Smooth muscle cell (in vitro differentiated cells): ENCODE data around the gene RPP30. TPM values are rescaled to one million over a fixed set of nuclear protein-coding genes. Genes with fewer than 3 reads are reported as not detected.

ENCODE experiments used
- DNase-seq: peaks from one replicate; lab custom pipeline; 2025; ENCODE audit not compliant: unreplicated experiment; lab: John Stamatoyannopoulos, UW
- H2AFZ ChIP-seq: fragments of 200-600 bp; sonication (generic); 2 replicates; pipeline ENCODE4 v1.6.0; 2016; ENCODE audit warnings: antibody characterized with exemption, low read depth, mild to moderate bottlenecking
- H3F3A ChIP-seq: fragments of 200-600 bp; sonication (generic); 2 replicates; pipeline ENCODE4 v1.6.0; 2017; ENCODE audit warnings: antibody characterized with exemption, low read depth
- H3K27ac ChIP-seq: fragments of 200-600 bp; sonication (generic); 2 replicates; pipeline ENCODE4 v1.5.1; 2016; ENCODE audit warnings: low read depth, mild to moderate bottlenecking
- H3K27me3 ChIP-seq: fragments of 200-600 bp; sonication (generic); 2 replicates; pipeline ENCODE4 v1.6.1; 2016; ENCODE audit warnings: low read depth, mild to moderate bottlenecking
- H3K36me3 ChIP-seq: fragments of 200-600 bp; sonication (generic); 2 replicates; pipeline ENCODE4 v1.5.1; 2016; ENCODE audit warnings: low read depth
- H3K4me1 ChIP-seq: fragments of 200-600 bp; sonication (generic); 2 replicates; pipeline ENCODE4 v1.5.1; 2016; ENCODE audit warnings: low read depth
- H3K4me2 ChIP-seq: fragments of 200-600 bp; sonication (generic); 2 replicates; pipeline ENCODE4 v1.6.0; 2016; ENCODE audit warnings: mild to moderate bottlenecking
- H3K4me3 ChIP-seq: fragments of 200-600 bp; sonication (generic); 2 replicates; pipeline ENCODE4 v1.5.1; 2016; ENCODE audit warnings: mild to moderate bottlenecking
- H3K79me2 ChIP-seq: fragments of 200-600 bp; sonication (generic); 2 replicates; pipeline ENCODE4 v1.6.0; 2016; ENCODE audit warnings: low read depth, mild to moderate bottlenecking
- H3K9ac ChIP-seq: fragments of 200-600 bp; sonication (generic); 2 replicates; pipeline ENCODE4 v1.6.0; 2016; ENCODE audit warnings: low read depth
- H3K9me3 ChIP-seq: fragments of 200-600 bp; sonication (generic); replicated peaks from 2 replicates; pipeline ENCODE4 v1.5.1; 2016; ENCODE audit warnings: low read depth
- H4K20me1 ChIP-seq: fragments of 200-600 bp; sonication (generic); 2 replicates; pipeline ENCODE4 v1.6.0; 2016; ENCODE audit warnings: low read depth
- WGBS: methylation state at CpG from one replicate; pipeline ENCODE4 v1.1.7; 2016; ENCODE audit warnings: low lambda C conversion rate; 5-methylcytosine and 5-hydroxymethylcytosine counted together
- polyA plus RNA-seq: library from polyadenylated mRNA; unstranded; fragments of >200 nt; fragmentation: Nextera tagmentation; extraction: Ambion mirVana; gene quantifications from 2 replicates; pipeline ENCODE4 v1.2.1, GENCODE V29; 2016
- total RNA-seq: library from RNA; depleted of rRNA; stranded (reverse); fragments of >200 nt; gene quantifications from 2 replicates; pipeline ENCODE4 v1.2.3, GENCODE V29; 2014
- TF ChIP-seq, protein P1 (sequence below): fragments of 200-600 bp; sonication (generic); IDR thresholded peaks from 2 replicates; pipeline ENCODE4 v1.5.1; 2017; ENCODE audit warnings: borderline replicate concordance, mild to moderate bottlenecking, antibody characterized with exemption; ENCODE audit not compliant: insufficient read depth, poor library complexity, severe bottlenecking

RPP30 gene
- total and polyA plus RNA-seq, 2 experiments from 2014 or later: 48.2 to 73.0 TPM

- TF ChIP-seq, protein P1, sequence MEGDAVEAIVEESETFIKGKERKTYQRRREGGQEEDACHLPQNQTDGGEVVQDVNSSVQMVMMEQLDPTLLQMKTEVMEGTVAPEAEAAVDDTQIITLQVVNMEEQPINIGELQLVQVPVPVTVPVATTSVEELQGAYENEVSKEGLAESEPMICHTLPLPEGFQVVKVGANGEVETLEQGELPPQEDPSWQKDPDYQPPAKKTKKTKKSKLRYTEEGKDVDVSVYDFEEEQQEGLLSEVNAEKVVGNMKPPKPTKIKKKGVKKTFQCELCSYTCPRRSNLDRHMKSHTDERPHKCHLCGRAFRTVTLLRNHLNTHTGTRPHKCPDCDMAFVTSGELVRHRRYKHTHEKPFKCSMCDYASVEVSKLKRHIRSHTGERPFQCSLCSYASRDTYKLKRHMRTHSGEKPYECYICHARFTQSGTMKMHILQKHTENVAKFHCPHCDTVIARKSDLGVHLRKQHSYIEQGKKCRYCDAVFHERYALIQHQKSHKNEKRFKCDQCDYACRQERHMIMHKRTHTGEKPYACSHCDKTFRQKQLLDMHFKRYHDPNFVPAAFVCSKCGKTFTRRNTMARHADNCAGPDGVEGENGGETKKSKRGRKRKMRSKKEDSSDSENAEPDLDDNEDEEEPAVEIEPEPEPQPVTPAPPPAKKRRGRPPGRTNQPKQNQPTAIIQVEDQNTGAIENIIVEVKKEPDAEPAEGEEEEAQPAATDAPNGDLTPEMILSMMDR: no peak
- DNase-seq: no peak
- Histone ChIP-seq H4K20me1 (no peaks in the 10 kb centered on the region), H3K4me1 (peaks cover 3% of the 10 kb centered on the region), H3K4me2 (peak overlapping the region; percentile 51), H3F3A (no peaks in the 10 kb centered on the region), H3K27me3 (no peaks in the 10 kb centered on the region), H3K36me3 (no peaks in the 10 kb centered on the region), H3K79me2 (no peaks in the 10 kb centered on the region), H3K9me3 (no peaks in the 10 kb centered on the region), H3K4me3 (peak overlapping the region; percentile 29), H2AFZ (no peak overlapping the region), H3K27ac (peak overlapping the region; percentile 53), H3K9ac (peak overlapping the region; percentile 11)
- WGBS: 54% methylated on average over 8 of the region's 8 CpGs
These were observed 48.2 kb downstream of the RPP30 start for GRCh38 chr10:90919683-90920574.

DNA sequence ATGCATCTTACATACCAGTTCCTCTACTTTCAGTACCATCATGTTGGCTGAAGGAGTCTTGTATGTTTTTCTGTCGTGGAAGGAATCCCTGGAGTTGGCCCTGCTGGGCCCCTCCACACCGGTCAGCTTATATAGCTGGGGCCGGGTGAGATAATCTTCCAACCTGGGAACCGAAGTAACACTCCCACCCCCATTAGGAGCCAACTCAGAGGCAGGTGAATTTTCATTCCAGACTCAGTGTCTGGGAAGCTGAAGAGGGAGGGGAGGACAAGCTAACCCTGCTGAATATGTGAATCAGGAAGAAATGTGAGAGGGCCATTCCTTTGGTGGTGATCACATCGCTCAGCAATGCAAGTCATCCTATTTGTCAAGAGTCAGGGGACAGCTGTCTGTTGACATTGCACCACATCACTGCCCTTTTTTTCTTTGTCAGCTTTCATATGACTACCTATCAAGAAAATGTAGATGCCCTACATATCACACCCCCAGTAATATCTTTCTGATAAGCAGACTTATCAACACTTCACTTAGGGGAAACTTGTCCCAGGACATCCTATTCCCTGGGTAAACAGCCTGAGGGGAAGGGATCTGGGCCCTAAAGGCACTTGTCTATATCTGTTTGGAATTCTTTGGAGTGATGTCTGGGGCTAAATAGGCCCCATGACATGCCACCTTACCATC is 49.4 kb downstream of the RPP30 start, which contains the start of gene ANKRD1:
TSS of gene ANKRD1 (minus strand) at position 102 of the 681 bp plus-strand sequence. CDS start at position 42, 60 bp downstream.
- Histone ChIP-seq H3K9ac (peak within 1 kb of the TSS; percentile 39), H3K79me2 (no peaks in the 10 kb centered on the region), H3K4me2 (peak within 1 kb of the TSS; percentile 51), H3K27ac (peak within 1 kb of the TSS; percentile 80), H3K36me3 (no peaks in the 10 kb centered on the region), H3F3A (no peaks in the 10 kb centered on the region), H3K9me3 (no peaks in the 10 kb centered on the region), H3K4me3 (peak within 1 kb of the TSS; percentile 29), H2AFZ (no peak within 1 kb of the TSS), H3K4me1 (peaks cover 3% of the 10 kb centered on the region), H3K27me3 (no peaks in the 10 kb centered on the region), H4K20me1 (no peaks in the 10 kb centered on the region)
- WGBS: 5% methylated on average over 5 of the region's 5 CpGs
- DNase-seq: no peak
- TF ChIP-seq, protein P1: no peak

GRCh38 chr10:90921906-90922305 is 50.1 kb downstream of the RPP30 start:
- Histone ChIP-seq H3K9me3 (no peaks in the 10 kb centered on the region), H3K27me3 (no peaks in the 10 kb centered on the region), H3K27ac (peak overlapping the region; percentile 80), H3K4me1 (peaks cover 3% of the 10 kb centered on the region), H3K4me2 (no peak overlapping the region), H3F3A (no peaks in the 10 kb centered on the region), H2AFZ (no peak overlapping the region), H4K20me1 (no peaks in the 10 kb centered on the region), H3K9ac (no peak overlapping the region), H3K36me3 (no peaks in the 10 kb centered on the region), H3K79me2 (no peaks in the 10 kb centered on the region), H3K4me3 (no peak overlapping the region)
- TF ChIP-seq, protein P1: no peak
- WGBS: 58% methylated on average over 3 of the region's 3 CpGs
- no peak for DNase-seq
